Ovary (tissue), 9 donors: ENCODE measurements around the gene AUTS2. TPM values are rescaled to one million over a fixed set of nuclear protein-coding genes. Genes with fewer than 3 reads are reported as not detected.

Source experiments
- DNase-seq, 5 donors: peaks; one replicate each; pipeline ENCODE4 v3.0.0-alpha.2; 2019 to 2020
- H3K27ac ChIP-seq, 2 donors: fragments of 200-600 bp; one replicate each; pipeline versions ENCODE4 v1.5.1 to v1.8.0; 2019 to 2022
- H3K27me3 ChIP-seq: fragments of 200-600 bp; one replicate; pipeline ENCODE4 v1.8.0; 2022
- H3K36me3 ChIP-seq: fragments of 200-600 bp; sonication (generic); one replicate; pipeline ENCODE4 v1.5.1; 2019
- H3K4me1 ChIP-seq: one replicate; pipeline ENCODE4 v1.8.1; 2013; ENCODE audit warnings: mild to moderate bottlenecking, moderate library complexity; ENCODE audit not compliant: insufficient read depth
- H3K4me3 ChIP-seq: fragments of 200-600 bp; sonication (generic); one replicate; pipeline ENCODE4 v1.5.1; 2017
- H3K9me3 ChIP-seq, 2 donors: fragments of 200-600 bp in 1 of 2; sonication (generic) in 1 of 2; one replicate each; pipeline versions ENCODE4 v1.5.1 to v1.8.1; 2013 to 2019; ENCODE audit warnings: mild to moderate bottlenecking in 1 of 2, moderate library complexity in 1 of 2
- EP300 ChIP-seq: sonication (generic); formaldehyde crosslinking; IDR thresholded peaks from one replicate; pipeline ENCODE4 v1.6.1; 2017; ENCODE audit warnings: antibody characterized with exemption
- POLR2A ChIP-seq: fragments of 450-650 bp; IDR thresholded peaks from one replicate; pipeline ENCODE4 v1.6.1; 2017; ENCODE audit warnings: antibody characterized with exemption, mild to moderate bottlenecking, moderate library complexity
- WGBS, 3 donors: extraction: QIAGEN DNeasy Blood & Tissue Kit in 1 of 3; methylation state at CpG; one replicate each; pipeline versions ENCODE4 v1.1.5 to v1.1.7; 2013 to 2017; 5-methylcytosine and 5-hydroxymethylcytosine counted together
- intact Hi-C, 4 donors: fragments of 100-400 bp; cut with DNase I; formaldehyde crosslinking; loops; one replicate each; pipeline versions ENCODE4 v1.11.0 to v1.15.1; 2022 to 2023
- polyA plus RNA-seq, 2 donors: library from polyadenylated mRNA; stranded (reverse); fragments of 200-250 nt in 1 of 2; fragments of 350-450 nt in 1 of 2; fragmentation: Illumina TruSeq in 1 of 2; extraction: RNeasy Lipid Tissue Mini Kit (QIAGEN cat#74804) in 1 of 2; gene quantifications; one replicate each; pipeline ENCODE4 v1.2.3, GENCODE V29; 2013 to 2014
- total RNA-seq, 7 donors: library from RNA; depleted of rRNA in 2 of 7; stranded (reverse); fragments of >200 nt in 2 of 7; fragmentation: NEBNext Ultra II Directional in 3 of 7; extraction: Animal tissue kit (Norgen Biotek cat#: 25700) in 3 of 7; gene quantifications; one replicate each; pipeline versions ENCODE4 v1.1.0 to v1.2.4, GENCODE V29; 2016 to 2023
- TF ChIP-seq, protein P1 (sequence below), 3 donors: fragments of 450-650 bp in 2 of 3; fragments of 200-600 bp in 1 of 3; IDR thresholded peaks; one replicate each; pipeline versions ENCODE4 v1.5.1 to v1.8.0; 2016 to 2022; ENCODE audit warnings: antibody characterized with exemption in 3 of 3, mild to moderate bottlenecking in 1 of 3
- donor health status: DM: no; HTN: no; CAD: no; lungs with moderate emphysema.
- donor health status: DM: no; HTN: no; CAD: no.
- donor health status: Bipolar disorder and iron deficiency.
- donor health status: DM: yes; HTN: yes; CAD: no.
- donor health status: DM: no; HTN: no; CAD: no.
- donor health status: DM: yes; HTN: yes; CAD: no.

AUTS2 gene
- total and polyA plus RNA-seq, 9 donors: 18.3 to 60.9 (median 44.9) TPM

DNA sequence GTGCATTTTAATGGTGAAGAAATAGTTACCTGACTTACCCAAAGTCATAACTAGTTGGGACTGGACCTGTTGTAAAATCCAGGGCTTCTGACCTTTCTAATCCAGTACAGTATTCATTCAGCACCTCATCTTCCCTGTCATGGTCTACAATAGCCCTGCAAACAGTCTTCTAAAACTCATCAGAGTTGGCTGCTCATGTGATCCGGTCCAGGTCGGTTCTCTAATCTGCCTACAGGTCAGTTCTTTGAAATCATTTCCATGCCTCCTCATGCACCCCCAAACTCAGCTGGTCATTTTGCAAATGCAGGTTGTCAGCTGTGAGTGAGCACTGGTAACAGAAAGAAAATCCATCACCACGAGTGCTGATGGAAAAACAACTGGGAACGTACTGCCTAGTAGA is 1082.0 kb downstream of the AUTS2 start:
- H3K27me3 ChIP-seq: no peaks in the 10 kb centered on the region
- H3K9me3 ChIP-seq: no peaks in the 10 kb centered on the region
- H3K27ac ChIP-seq: no peak overlapping the region
- H3K4me3 ChIP-seq: no peak overlapping the region
- intact Hi-C loops: no loop called here
- WGBS, 3 donors: 72 to 81% (median 77%) methylated on average over 4 of the region's 4 CpGs
- no peak for DNase-seq
- H3K4me1 ChIP-seq: no peaks in the 10 kb centered on the region
- TF ChIP-seq, protein P1, sequence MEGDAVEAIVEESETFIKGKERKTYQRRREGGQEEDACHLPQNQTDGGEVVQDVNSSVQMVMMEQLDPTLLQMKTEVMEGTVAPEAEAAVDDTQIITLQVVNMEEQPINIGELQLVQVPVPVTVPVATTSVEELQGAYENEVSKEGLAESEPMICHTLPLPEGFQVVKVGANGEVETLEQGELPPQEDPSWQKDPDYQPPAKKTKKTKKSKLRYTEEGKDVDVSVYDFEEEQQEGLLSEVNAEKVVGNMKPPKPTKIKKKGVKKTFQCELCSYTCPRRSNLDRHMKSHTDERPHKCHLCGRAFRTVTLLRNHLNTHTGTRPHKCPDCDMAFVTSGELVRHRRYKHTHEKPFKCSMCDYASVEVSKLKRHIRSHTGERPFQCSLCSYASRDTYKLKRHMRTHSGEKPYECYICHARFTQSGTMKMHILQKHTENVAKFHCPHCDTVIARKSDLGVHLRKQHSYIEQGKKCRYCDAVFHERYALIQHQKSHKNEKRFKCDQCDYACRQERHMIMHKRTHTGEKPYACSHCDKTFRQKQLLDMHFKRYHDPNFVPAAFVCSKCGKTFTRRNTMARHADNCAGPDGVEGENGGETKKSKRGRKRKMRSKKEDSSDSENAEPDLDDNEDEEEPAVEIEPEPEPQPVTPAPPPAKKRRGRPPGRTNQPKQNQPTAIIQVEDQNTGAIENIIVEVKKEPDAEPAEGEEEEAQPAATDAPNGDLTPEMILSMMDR (IDR thresholded peaks at IDR 0.05): no peak
- TF ChIP-seq EP300 (no peak), POLR2A (no peak)
- H3K36me3 ChIP-seq: no peaks in the 10 kb centered on the region

DNA sequence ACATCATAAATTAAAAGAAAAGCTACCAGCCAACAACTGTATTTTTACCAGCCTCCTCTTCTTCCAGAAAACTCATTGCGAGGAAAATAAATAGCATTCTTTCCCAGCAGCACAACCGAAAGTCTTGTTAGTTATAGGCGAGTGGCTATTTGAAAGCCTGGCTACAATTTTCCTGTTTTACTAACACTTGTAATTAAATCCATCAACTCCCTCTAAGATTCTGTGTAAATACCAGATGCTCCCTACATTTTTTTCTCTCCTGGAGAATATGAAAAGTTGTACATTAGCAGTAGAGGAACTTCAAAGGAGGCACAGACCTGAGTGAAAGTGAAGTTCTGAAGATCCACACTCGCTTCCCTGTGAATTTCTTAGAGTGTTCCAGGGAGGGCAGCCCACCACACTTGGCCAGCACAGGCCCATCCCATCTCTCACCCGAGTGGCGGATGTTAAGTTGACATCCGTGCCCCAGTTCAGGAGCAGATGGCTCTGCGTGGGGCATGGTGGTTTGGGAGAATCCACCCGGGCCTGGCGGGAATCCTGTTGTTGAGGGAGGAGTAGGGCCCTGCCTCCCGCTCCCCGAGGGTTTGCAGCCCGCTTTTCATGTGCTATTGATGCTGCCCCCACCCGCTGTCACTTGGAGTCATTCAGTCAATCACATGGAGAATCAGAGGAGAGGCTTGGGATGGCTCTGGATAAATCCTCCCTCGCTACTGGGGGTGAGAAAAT is 1082.6 kb downstream of the AUTS2 start:
- TF ChIP-seq EP300 (no peak), POLR2A (no peak)
- TF ChIP-seq, protein P1 (IDR thresholded peaks at IDR 0.05): no peak
- intact Hi-C loops: no loop called here
- no peak overlapping the region for H3K4me3 ChIP-seq
- H3K27ac ChIP-seq: no peak overlapping the region
- no peaks in the 10 kb centered on the region for H3K9me3 ChIP-seq
- DNase-seq: no peak
- no peaks in the 10 kb centered on the region for H3K27me3 ChIP-seq
- H3K4me1 ChIP-seq: no peaks in the 10 kb centered on the region
- H3K36me3 ChIP-seq: no peaks in the 10 kb centered on the region
- whole genome bisulfite sequencing, 3 donors: 91 to 93% (median 92%) methylated on average over 14 to 15 of the region's 15 CpGs

DNA sequence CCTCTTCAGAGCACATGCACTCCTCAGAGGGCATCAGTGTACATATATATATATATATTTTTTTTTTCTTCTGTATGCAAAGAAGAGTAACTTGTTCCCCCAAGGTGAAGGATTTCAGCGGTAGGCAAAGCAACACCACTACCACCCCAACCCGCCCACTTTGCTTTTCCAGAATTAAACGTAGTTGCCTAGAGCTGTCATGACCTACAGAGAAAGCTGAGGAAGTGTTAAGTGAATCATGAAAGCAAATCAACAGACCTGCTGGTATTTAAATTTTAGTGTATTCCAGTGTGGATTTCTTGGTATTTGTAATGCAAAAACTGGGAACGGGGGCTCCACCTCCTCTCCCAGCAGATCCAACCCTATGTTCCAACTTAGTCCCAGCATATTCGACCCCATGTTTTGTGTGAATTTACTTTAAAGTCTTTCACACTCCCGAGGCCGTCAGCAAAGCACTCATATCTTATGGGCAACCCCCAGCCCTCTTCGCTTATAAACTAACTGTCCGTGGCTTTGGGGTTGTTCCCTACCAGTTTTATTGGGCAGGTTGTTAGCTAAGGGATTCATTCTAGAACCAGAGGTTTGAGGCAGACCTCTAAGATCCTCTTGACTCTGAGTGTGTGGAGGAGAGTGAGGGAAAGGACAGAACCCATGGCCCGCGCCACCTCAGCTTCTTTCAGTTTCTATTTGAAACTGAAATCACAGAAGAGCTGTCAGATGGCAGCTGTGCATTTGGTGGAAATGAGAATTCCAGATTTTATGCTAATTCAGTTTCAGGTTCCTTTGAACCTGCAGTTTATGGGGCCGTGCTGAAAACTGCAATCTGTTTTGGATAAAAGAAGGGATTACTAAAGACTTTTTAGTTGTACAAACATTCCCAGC is 1083.4 kb downstream of the AUTS2 start:
- H3K4me3 ChIP-seq: no peak overlapping the region

DNA sequence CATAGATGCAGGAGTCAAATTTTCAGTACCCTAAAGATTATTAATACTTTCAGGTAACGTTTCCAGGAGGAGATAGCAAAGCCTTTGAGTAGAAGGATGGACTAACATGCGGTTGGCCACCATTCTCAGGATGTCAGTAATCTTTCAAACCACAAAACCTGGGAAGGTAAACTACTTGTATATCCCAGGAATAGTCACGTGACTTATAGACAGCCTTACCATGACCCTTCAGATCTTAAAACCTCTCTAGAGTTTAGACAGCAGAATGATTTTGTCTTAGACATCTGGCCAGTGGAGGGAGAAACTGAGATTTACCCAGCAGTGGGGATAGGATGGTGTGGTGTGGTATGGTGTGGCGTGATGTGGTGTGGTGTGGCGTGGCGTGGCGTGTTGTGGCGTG is 1085.9 kb downstream of the AUTS2 start:
- intact Hi-C loops: no loop called here
- no peak overlapping the region for H3K27ac ChIP-seq
- H3K4me1 ChIP-seq: no peaks in the 10 kb centered on the region
- no peaks in the 10 kb centered on the region for H3K9me3 ChIP-seq
- no peak overlapping the region for H3K4me3 ChIP-seq
- no peak for DNase-seq
- H3K27me3 ChIP-seq: no peaks in the 10 kb centered on the region
- no peaks in the 10 kb centered on the region for H3K36me3 ChIP-seq
- 96 to 97% (median 96%) methylated on average over 8 of the region's 8 CpGs for WGBS, 3 donors
- no peak for TF ChIP-seq POLR2A
- TF ChIP-seq, protein P1 (IDR thresholded peaks at IDR 0.05): no peak
- no peak for TF ChIP-seq EP300

More for the DNA sequence above, 1083.4 kb downstream of the AUTS2 start:
- intact Hi-C loops: no loop called here
- H3K36me3 ChIP-seq: no peaks in the 10 kb centered on the region
- DNase-seq: no peak
- no peaks in the 10 kb centered on the region for H3K27me3 ChIP-seq
- TF ChIP-seq EP300 (no peak), POLR2A (no peak)
- TF ChIP-seq, protein P1 (IDR thresholded peaks at IDR 0.05): no peak
- H3K27ac ChIP-seq: no peak overlapping the region
- no peaks in the 10 kb centered on the region for H3K9me3 ChIP-seq
- 45 to 66% (median 56%) methylated on average over 12 of the region's 12 CpGs for WGBS, 3 donors
- no peaks in the 10 kb centered on the region for H3K4me1 ChIP-seq
